Renal pelvis (tissue), 4 donors: Measurements from ENCODE around the gene STK33. TPM values are rescaled to one million over a fixed set of nuclear protein-coding genes. Genes with fewer than 3 reads are reported as not detected.
A peak's percentile ranks its signal among the peaks of the same experiment; 100 is the strongest.

Source experiments
- DNase-seq: peaks from one replicate; pipeline ENCODE4 v3.0.0-alpha.2; 2013
- polyA plus RNA-seq, 3 donors: library from polyadenylated mRNA; unstranded; fragments of 120-200 nt; gene quantifications; one replicate each; pipeline ENCODE4 v1.2.1, GENCODE V29; 2013; ENCODE audit not compliant: insufficient read length in 3 of 3

Gene STK33
- polyA plus RNA-seq, 3 donors = 25.8 to 37.0 (median 30.6) TPM

- DNase-seq = no peak
Observed at GRCh38 chr11:8605971-8606563, 12.0 kb upstream of the STK33 start.

GRCh38 chr11:8604078-8604723 is 10.2 kb upstream of the STK33 start:
- no peak for DNase-seq

- no peak for DNase-seq
Observed at GRCh38 chr11:8603696-8604077, 9.7 kb upstream of the STK33 start.

GRCh38 chr11:8601376-8602133 is 7.5 kb upstream of the STK33 start:
- DNase-seq = no peak

GRCh38 chr11:8598506-8598905 is 4.5 kb upstream of the STK33 start:
- no peak for DNase-seq

GRCh38 chr11:8597182-8597581 is 3.2 kb upstream of the STK33 start:
- no peak for DNase-seq

GRCh38 chr11:8596504-8597046 is 2.5 kb upstream of the STK33 start:
- DNase-seq = no peak

- DNase-seq = no peak
Observed at GRCh38 chr11:8593455-8593854, 573 bp downstream of the STK33 start.

- DNase-seq = no peak
Observed at GRCh38 chr11:8587915-8588314, 6.1 kb downstream of the STK33 start.

GRCh38 chr11:8586805-8587204 is 7.2 kb downstream of the STK33 start:
- DNase-seq = no peak

- no peak for DNase-seq
Observed at GRCh38 chr11:8586184-8586583, 7.8 kb downstream of the STK33 start.

- no peak for DNase-seq
Observed at GRCh38 chr11:8584511-8584910, 9.5 kb downstream of the STK33 start.

- no peak for DNase-seq
Observed at GRCh38 chr11:8584082-8584481, 9.9 kb downstream of the STK33 start.

- DNase-seq = no peak
Observed at GRCh38 chr11:8581300-8581699, 12.7 kb downstream of the STK33 start.

- DNase-seq = no peak
Observed at GRCh38 chr11:8577791-8578581, 16.0 kb downstream of the STK33 start.

- no peak for DNase-seq
Observed at GRCh38 chr11:8574798-8575197, 19.2 kb downstream of the STK33 start.

- no peak for DNase-seq
Observed at GRCh38 chr11:8573777-8574176, 20.3 kb downstream of the STK33 start.

GRCh38 chr11:8567602-8568198 is 26.3 kb downstream of the STK33 start:
- no peak for DNase-seq

GRCh38 chr11:8566613-8567210 is 27.3 kb downstream of the STK33 start:
- DNase-seq = peak; percentile 49

GRCh38 chr11:8564526-8564925 is 29.5 kb downstream of the STK33 start:
- DNase-seq = no peak

GRCh38 chr11:8561461-8561860 is 32.6 kb downstream of the STK33 start:
- no peak for DNase-seq
